Vagina (tissue), 2 donors: ENCODE measurements around the gene KIF26A. TPM values are rescaled to one million over a fixed set of nuclear protein-coding genes. Genes with fewer than 3 reads are reported as not detected.
"Not testable (repeated sequence)": the region's sequence is repeated elsewhere in the genome, so short reads cannot be mapped to it uniquely, and the experiment has no call there.

Experiments used
- DNase-seq, 2 donors: peaks; one replicate each; pipeline ENCODE4 v3.0.0-alpha.2; 2017; ENCODE audit errors: extremely low spot score in 2 of 2
- H3K27ac ChIP-seq: fragments of 200-600 bp; sonication (generic); one replicate; pipeline ENCODE4 v1.5.1; 2019
- H3K27me3 ChIP-seq: fragments of 200-600 bp; sonication (generic); one replicate; pipeline ENCODE4 v1.5.1; 2019
- H3K36me3 ChIP-seq, 2 donors: fragments of 200-600 bp; sonication (generic); one replicate each; pipeline ENCODE4 v1.5.1; 2017 to 2019
- H3K4me1 ChIP-seq: fragments of 200-600 bp; sonication (generic); one replicate; pipeline ENCODE4 v1.5.1; 2019
- H3K4me3 ChIP-seq, 2 donors: fragments of 200-600 bp; sonication (generic); 1 replicate in 1 of 2; 2 replicates in 1 of 2; pipeline ENCODE4 v1.5.1; 2016 to 2019
- H3K9me3 ChIP-seq: fragments of 200-600 bp; sonication (generic); one replicate; pipeline ENCODE4 v1.5.1; 2019
- CTCF ChIP-seq, 3 experiments: fragments of 450-650 bp in 2 of 3; fragments of 200-600 bp in 1 of 3; sonication (generic) in 1 of 3; IDR thresholded peaks; one replicate each; pipeline ENCODE4 v1.5.1; 2017 to 2019; ENCODE audit warnings: antibody characterized with exemption in 3 of 3, mild to moderate bottlenecking in 2 of 3, moderate library complexity in 2 of 3
- POLR2A ChIP-seq, 2 donors: fragments of 450-650 bp; IDR thresholded peaks; one replicate each; pipeline ENCODE4 v1.6.1; 2017; ENCODE audit warnings: antibody characterized with exemption in 2 of 2, mild to moderate bottlenecking in 2 of 2, moderate library complexity in 2 of 2
- POLR2AphosphoS5 ChIP-seq, 2 donors: sonication (generic); formaldehyde crosslinking; IDR thresholded peaks; one replicate each; pipeline ENCODE4 v1.9.0; 2017; ENCODE audit warnings: antibody characterized with exemption in 2 of 2, mild to moderate bottlenecking in 2 of 2, low read depth in 1 of 2; ENCODE audit not compliant: insufficient read depth in 1 of 2
- intact Hi-C: fragments of 100-400 bp; cut with DNase I; formaldehyde crosslinking; loops from one replicate; pipeline ENCODE4 v1.15.1; 2023
- total RNA-seq: library from RNA; depleted of rRNA; stranded (reverse); fragments of >200 nt; gene quantifications from one replicate; pipeline ENCODE4 v1.2.3, GENCODE V29; 2016

The KIF26A gene
- total RNA-seq, 1 donor from 2014 or later = 2.7 TPM

- Histone ChIP-seq H3K36me3 (no peaks in the 10 kb centered on the region), H3K27me3 (peaks cover 4% of the 10 kb centered on the region), H3K4me1 (peaks cover 4% of the 10 kb centered on the region), H3K4me3 (no peak overlapping the region), H3K9me3 (no peaks in the 10 kb centered on the region), H3K27ac (no peak overlapping the region)
- DNase-seq = no peak
- intact Hi-C loops = no loop called here
- TF ChIP-seq CTCF (IDR thresholded peaks at IDR 0.05) (no peak), POLR2A (IDR thresholded peaks at IDR 0.05) (no peak), POLR2AphosphoS5 (IDR thresholded peaks at IDR 0.05; ENCODE audit: insufficient read depth in 1 of 2, low read depth in 1 of 2) (no peak)
These were observed 85.0 kb downstream of the KIF26A start for GRCh38 chr14:104223101-104224041.

- intact Hi-C loops = no loop called here
- TF ChIP-seq CTCF (IDR thresholded peaks at IDR 0.05) (no peak), POLR2A (IDR thresholded peaks at IDR 0.05) (no peak), POLR2AphosphoS5 (IDR thresholded peaks at IDR 0.05; ENCODE audit: insufficient read depth in 1 of 2, low read depth in 1 of 2) (no peak)
- no peak for DNase-seq
- no peak overlapping the region for H3K27ac ChIP-seq
- peaks cover 4% of the 10 kb centered on the region for H3K4me1 ChIP-seq
- H3K4me3 ChIP-seq = no peak overlapping the region
- H3K27me3 ChIP-seq = peaks cover 4% of the 10 kb centered on the region
- no peaks in the 10 kb centered on the region for H3K36me3 ChIP-seq
- H3K9me3 ChIP-seq = no peaks in the 10 kb centered on the region
These were observed 85.7 kb downstream of the KIF26A start for GRCh38 chr14:104224131-104224505.

GRCh38 chr14:104224506-104225277, 86.3 kb downstream of the KIF26A start:
- peaks cover 4% of the 10 kb centered on the region for H3K4me1 ChIP-seq
- no peaks in the 10 kb centered on the region for H3K9me3 ChIP-seq
- peaks cover 4% of the 10 kb centered on the region for H3K27me3 ChIP-seq
- H3K27ac ChIP-seq = no peak overlapping the region
- TF ChIP-seq POLR2AphosphoS5 (IDR thresholded peaks at IDR 0.05; ENCODE audit: insufficient read depth in 1 of 2, low read depth in 1 of 2) = no peak
- TF ChIP-seq POLR2A (IDR thresholded peaks at IDR 0.05) = no peak
- TF ChIP-seq CTCF (IDR thresholded peaks at IDR 0.05) = no peak
- intact Hi-C loops = no loop called here
- no peak for DNase-seq
- no peaks in the 10 kb centered on the region for H3K36me3 ChIP-seq
- no peak overlapping the region for H3K4me3 ChIP-seq

GRCh38 chr14:104225278-104226190, 87.1 kb downstream of the KIF26A start:
- H3K9me3 ChIP-seq, H3K4me1 ChIP-seq, intact Hi-C loops, DNase-seq, H3K4me3 ChIP-seq, H3K27ac ChIP-seq, H3K27me3 ChIP-seq, H3K36me3 ChIP-seq: not testable (repeated sequence)
